Epithelial cell of proximal tubule (primary cell): Measurements from ENCODE around the gene DCAF7. TPM values are rescaled to one million over a fixed set of nuclear protein-coding genes. Genes with fewer than 3 reads are reported as not detected.

ENCODE experiments used
- DNase-seq: peaks from one replicate; pipeline ENCODE4 v3.0.0-alpha.2; 2011; ENCODE audit warnings: low read depth
- H3K4me3 ChIP-seq: 2 replicates; pipeline ENCODE4 v1.5.1; 2011; ENCODE audit warnings: low read depth, mild to moderate bottlenecking, low read length
- CTCF ChIP-seq: conservative IDR thresholded peaks from 2 replicates; pipeline ENCODE4 v1.5.1; 2012; ENCODE audit warnings: low read depth, mild to moderate bottlenecking, low read length
- total RNA-seq: library from RNA; depleted of rRNA; stranded (reverse); fragments of >200 nt; gene quantifications from 2 replicates; pipeline ENCODE4 v1.2.3, GENCODE V29; 2015

DCAF7 gene
- total RNA-seq, 1 donor from 2014 or later: 45.8 TPM

DNA sequence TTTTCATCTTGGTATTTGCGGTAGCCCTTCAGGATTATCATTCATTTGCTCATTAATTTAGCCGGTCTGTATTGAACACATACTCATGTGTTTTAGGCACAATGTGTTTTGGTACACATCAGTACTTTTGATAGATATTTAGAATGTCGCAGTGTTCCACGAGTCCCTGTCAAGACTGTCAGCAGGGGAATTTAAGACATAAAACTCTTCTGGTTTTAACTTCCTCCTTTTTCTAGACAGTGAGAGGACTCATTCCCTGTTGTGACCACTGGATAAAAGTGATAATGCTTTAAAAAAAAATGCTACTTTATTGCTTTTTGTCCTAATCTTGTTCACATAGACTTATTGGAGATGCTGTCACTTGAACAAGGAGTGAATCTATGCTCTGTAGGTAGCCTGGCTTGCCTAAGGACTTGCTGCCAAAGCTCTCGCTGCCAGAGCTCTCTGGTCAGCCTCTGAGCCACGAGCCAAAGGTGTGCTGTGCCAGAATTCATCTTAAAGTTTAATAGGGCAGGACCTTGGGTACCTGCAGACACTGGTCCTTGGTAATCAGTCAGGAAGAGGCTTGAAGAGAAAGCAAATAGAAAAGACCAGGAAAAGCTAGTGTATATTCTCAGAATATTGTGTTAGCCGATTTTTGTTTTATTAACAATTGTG is 5.4 kb downstream of the DCAF7 start:
- no peak overlapping the region for H3K4me3 ChIP-seq
- DNase-seq: no peak
- no peak for TF ChIP-seq CTCF

DNA sequence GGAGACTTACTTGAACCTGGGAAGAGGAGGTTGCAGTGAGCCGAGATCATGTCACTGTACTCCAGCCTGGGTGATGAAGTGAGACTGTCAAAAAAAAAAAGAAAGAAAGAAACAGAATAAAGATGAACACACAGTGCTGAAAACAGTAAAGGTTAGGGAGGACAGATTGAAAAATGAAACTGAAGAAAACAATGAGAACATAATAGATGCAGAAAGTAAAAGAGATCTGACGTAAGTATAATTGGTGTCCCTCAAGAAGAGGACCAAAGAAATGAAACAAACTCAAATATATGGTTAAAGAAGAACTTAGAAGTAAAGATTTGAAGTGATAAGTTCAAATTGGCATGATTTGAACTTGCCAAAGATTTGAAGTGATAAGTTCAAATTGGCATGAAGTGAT is 7.1 kb downstream of the DCAF7 start:
- H3K4me3 ChIP-seq: no peak overlapping the region
- TF ChIP-seq CTCF: no peak
- DNase-seq: no peak

DNA sequence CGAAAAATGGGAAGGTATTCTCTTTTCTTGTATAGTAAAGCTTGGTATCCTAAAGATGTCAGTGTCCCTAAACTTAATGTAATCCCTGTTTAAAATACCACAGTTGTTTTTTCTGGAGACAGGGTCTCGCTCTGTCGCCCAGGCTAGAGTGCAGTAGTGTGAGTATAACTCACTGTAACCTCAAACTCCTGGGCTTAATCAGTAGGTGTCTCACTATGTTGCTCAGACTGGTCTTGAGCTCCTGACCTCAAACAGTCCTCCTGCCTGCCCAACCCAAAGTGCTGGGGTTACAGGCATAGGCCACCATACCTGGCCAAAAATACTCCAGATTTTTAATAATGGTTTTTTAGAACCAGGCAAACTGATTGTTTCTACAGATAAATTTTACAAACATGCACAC is 8.2 kb downstream of the DCAF7 start:
- no peak for DNase-seq
- H3K4me3 ChIP-seq: no peak overlapping the region
- TF ChIP-seq CTCF: no peak

DNA sequence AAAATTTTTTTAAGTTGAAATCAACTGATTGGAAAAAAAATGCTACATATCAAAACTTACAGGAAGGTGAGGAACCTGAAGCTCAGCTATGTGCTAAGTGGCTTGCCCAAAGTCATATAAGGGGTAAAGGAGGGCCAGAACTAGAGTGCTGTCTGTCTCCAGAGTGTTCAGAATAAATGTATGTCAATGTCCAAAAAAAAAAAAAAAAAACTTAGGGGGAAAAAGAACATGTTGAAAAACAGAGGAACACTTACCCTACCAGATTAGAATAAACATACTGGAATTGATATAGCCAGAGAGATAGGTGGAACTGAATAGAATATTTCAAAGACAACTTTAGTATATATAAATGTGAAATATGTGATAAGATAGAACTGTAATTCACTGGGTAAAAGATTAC is 11.5 kb downstream of the DCAF7 start:
- no peak for TF ChIP-seq CTCF
- no peak for DNase-seq

DNA sequence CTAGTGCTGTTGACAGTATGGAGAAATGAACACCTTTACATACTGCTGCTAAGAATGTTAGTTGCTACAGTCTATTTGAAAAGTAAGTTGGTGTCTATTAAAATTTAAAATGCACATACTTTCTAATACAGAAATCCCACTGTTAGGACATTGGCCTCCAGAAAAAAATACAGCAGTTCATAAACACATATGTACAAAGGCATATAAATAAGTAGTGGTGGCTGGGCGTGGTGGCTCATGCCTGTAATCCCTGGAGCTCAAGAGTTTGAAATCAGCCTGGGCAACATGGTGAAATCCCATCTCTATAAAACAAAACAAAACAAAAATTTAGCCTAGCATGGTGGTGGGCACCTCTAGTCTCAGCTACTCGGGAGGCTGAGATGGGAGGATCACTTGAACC is 13.1 kb downstream of the DCAF7 start:
- no peak overlapping the region for H3K4me3 ChIP-seq
- no peak for DNase-seq
- TF ChIP-seq CTCF: no peak

More for the DNA sequence above, 11.5 kb downstream of the DCAF7 start:
- H3K4me3 ChIP-seq: no peak overlapping the region

- no peak for DNase-seq
- TF ChIP-seq CTCF: no peak
- no peak overlapping the region for H3K4me3 ChIP-seq
Observed at GRCh38 chr17:63564562-63564961, 14.3 kb downstream of the DCAF7 start.

DNA sequence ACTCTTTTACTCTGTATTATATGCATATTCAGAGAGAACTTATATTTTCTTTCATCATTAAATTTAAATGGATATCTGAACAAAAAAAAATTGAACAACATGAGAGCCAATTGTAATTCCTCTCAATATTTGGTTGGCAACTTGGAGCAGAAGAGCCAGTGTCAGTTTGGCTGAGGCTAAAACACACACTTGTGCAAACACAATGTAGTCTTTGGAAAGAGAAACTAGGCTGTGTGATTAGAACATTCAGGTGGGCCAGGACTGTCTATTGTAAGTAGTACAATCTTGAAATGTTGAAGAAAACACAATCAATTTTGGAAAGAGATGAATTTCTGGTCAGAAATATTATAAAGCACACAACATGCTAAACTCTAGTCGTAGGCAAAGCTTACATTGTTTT is 17.0 kb downstream of the DCAF7 start:
- no peak for TF ChIP-seq CTCF
- DNase-seq: no peak
- H3K4me3 ChIP-seq: no peak overlapping the region
